A673 (cell line): ENCODE measurements around the gene ALX3.

Source experiments
- CTCF ChIP-seq: fragments of 300-800, 200-600 bp; sonication (generic); conservative IDR thresholded peaks from 2 replicates; pipeline ENCODE4 v1.5.1; 2017; ENCODE audit warnings: low read depth, mild to moderate bottlenecking, antibody characterized with exemption, low read length, moderate library complexity, mixed read lengths
- EZH2 ChIP-seq: fragments of 200-600 bp; sonication (generic); IDR thresholded peaks from 2 replicates; pipeline ENCODE4 v1.6.1; 2017; ENCODE audit warnings: borderline replicate concordance, low read depth, mild to moderate bottlenecking, mixed read lengths, antibody characterized with exemption, low read length; ENCODE audit not compliant: poor library complexity, severe bottlenecking

- TF ChIP-seq CTCF (no peak), EZH2 (no peak)
Measured at GRCh38 chr1:110102081-110102480, 31.6 kb upstream of the ALX3 start.
